Astrocyte (in vitro differentiated cells and primary cell): Measurements from ENCODE around the gene RSRC2.
"Not testable (repeated sequence)": the region's sequence is repeated elsewhere in the genome, so short reads cannot be mapped to it uniquely, and the experiment has no call there.

Source experiments
- EZH2 ChIP-seq: IDR thresholded peaks from 2 replicates; pipeline ENCODE4 v1.6.1; 2012; ENCODE audit warnings: mild to moderate bottlenecking, low read length, inconsistent platforms; ENCODE audit not compliant: insufficient read depth
- TF ChIP-seq, protein P1 (sequence below): IDR thresholded peaks from 2 replicates; pipeline ENCODE4 v1.5.1; 2011; ENCODE audit warnings: low read depth, mild to moderate bottlenecking, inconsistent platforms, low read length, moderate library complexity; ENCODE audit not compliant: insufficient read depth

DNA sequence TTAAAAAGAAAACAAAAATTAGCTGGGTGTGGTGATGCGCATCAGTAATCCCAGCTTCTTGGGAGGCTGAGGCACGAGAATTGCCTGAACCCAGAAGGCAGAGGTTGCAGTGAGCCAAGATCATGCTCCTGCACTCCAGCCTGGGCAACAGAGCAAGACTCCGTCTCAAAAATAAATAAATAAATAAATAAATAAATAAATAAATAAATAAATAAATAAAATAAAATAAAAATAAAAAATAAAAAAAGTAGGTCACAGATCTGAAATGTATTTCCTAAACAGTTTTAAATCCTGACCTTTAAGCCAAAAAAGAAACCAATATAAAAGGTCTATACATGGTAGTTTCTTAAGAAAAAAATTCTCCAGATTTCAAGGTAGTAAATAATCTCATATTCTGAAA lies 13.7 kb downstream of the RSRC2 start:
- TF ChIP-seq, protein P1, sequence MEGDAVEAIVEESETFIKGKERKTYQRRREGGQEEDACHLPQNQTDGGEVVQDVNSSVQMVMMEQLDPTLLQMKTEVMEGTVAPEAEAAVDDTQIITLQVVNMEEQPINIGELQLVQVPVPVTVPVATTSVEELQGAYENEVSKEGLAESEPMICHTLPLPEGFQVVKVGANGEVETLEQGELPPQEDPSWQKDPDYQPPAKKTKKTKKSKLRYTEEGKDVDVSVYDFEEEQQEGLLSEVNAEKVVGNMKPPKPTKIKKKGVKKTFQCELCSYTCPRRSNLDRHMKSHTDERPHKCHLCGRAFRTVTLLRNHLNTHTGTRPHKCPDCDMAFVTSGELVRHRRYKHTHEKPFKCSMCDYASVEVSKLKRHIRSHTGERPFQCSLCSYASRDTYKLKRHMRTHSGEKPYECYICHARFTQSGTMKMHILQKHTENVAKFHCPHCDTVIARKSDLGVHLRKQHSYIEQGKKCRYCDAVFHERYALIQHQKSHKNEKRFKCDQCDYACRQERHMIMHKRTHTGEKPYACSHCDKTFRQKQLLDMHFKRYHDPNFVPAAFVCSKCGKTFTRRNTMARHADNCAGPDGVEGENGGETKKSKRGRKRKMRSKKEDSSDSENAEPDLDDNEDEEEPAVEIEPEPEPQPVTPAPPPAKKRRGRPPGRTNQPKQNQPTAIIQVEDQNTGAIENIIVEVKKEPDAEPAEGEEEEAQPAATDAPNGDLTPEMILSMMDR, result not testable (repeated sequence)
- not testable (repeated sequence) for TF ChIP-seq EZH2
